ENCODE measurements around the gene RNF182.
"Not testable (repeated sequence)": the region's sequence is repeated elsewhere in the genome, so short reads cannot be mapped to it uniquely, and the experiment has no call there.

The RNF182 gene

GRCh38 chr6:13953061-13953705 lies 28.4 kb downstream of the RNF182 start:
- DNase-seq (ENCODE audit: low read depth in 1 of 2, low spot score in 1 of 2) = no peak

GRCh38 chr6:13965582-13966127 lies 40.9 kb downstream of the RNF182 start:
- no peak for DNase-seq (ENCODE audit: low read depth in 1 of 2, low spot score in 1 of 2)

GRCh38 chr6:13971303-13971702 lies 46.6 kb downstream of the RNF182 start:
- DNase-seq (ENCODE audit: low read depth in 1 of 2, low spot score in 1 of 2) = no peak

GRCh38 chr6:13972602-13973001 lies 47.9 kb downstream of the RNF182 start:
- DNase-seq (ENCODE audit: low read depth in 1 of 2, low spot score in 1 of 2) = not testable (repeated sequence)

GRCh38 chr6:13973422-13973821 lies 48.7 kb downstream of the RNF182 start:
- DNase-seq (ENCODE audit: low read depth in 1 of 2, low spot score in 1 of 2) = not testable (repeated sequence)

DNA sequence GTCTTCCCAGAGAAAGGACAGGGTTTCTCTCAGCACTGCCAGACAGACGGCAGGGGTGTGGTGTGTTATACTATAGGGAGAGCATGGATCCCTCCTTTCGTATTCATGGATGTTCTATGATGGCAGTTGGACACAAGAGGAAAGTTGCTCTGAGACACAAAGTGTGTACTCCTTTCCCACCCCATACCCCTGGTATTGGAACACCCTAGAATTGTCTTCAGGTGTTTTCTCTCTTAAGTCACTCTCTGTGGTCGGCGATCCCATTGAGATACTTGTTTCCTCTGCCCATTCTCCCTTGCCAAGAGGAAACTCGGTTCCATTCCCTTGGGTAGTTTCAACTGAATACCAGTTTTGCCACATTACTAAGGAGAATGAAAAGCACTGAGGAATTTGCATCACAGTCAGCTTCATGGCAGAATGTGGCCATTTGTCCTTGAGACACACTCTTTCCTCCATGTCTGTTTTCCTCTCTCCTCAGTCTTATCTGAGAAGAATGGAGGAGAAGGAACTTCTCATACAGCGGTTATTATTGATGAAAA lies 53.4 kb downstream of the RNF182 start:
- no peak for DNase-seq (ENCODE audit: low read depth in 1 of 2, low spot score in 1 of 2)

- no peak for DNase-seq (ENCODE audit: low read depth in 1 of 2, low spot score in 1 of 2)
These were observed 54.0 kb downstream of the RNF182 start for GRCh38 chr6:13978787-13979186.

GRCh38 chr6:13979284-13980171 lies 54.8 kb downstream of the RNF182 start:
- no peak for DNase-seq (ENCODE audit: low read depth in 1 of 2, low spot score in 1 of 2)

GRCh38 chr6:13980534-13980933 lies 55.8 kb downstream of the RNF182 start:
- DNase-seq (ENCODE audit: low read depth in 1 of 2, low spot score in 1 of 2) = no peak

DNA sequence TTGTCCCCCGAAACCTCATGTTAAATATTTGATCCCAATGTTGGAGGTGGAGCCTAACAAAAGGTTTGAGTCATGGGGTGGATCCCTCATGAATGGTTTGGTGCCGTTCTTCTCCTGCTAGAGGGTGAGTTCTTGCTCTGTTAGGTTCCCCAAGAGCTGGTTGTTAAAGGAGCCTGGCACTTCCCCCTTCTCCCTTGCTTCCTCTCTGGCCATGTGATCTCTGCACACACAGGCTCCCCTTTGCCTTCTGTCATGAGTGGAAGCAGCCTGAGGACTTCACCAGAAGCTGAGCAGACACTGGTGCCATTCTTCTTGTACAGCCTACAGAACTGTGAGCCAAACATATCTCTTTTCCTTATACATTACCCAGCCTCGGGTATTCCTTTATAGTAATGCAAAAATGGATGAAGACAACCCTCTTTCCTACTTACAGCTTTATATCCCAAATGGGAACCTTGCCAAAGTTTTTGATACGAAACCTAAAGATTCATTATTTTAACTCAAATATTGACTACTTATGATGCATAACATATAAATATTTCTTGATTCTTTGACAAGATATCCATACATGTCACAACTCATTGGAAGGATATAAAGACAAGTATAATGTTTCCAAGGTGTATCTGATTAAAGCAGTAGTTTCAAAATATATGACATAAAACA lies 61.0 kb downstream of the RNF182 start:
- DNase-seq (ENCODE audit: low read depth in 1 of 2, low spot score in 1 of 2) = no peak

GRCh38 chr6:13986700-13987399 lies 62.1 kb downstream of the RNF182 start:
- no peak for DNase-seq (ENCODE audit: low read depth in 1 of 2, low spot score in 1 of 2)

DNA sequence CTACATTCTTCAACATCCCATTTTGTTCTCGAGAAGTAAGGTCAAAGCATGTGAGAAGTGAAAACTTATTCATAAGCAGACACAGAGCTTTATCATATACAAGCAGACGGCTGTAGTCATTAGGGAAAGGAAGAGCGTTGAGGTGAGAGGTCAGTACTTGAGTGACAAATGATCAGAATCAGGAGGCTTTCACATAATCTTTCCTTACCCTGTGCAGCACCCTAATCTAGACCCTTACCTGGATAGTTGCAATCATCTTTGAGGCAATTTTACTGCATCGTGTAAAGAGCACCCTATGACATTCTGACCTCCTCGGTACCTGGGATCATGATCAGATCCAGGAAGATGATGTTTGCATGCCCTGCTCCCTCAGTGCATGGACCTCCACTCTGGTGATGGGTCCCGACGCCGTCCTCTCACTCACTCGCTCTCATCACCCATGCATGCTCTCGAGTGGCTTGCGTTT lies 62.7 kb downstream of the RNF182 start:
- no peak for DNase-seq (ENCODE audit: low read depth in 1 of 2, low spot score in 1 of 2)

DNA sequence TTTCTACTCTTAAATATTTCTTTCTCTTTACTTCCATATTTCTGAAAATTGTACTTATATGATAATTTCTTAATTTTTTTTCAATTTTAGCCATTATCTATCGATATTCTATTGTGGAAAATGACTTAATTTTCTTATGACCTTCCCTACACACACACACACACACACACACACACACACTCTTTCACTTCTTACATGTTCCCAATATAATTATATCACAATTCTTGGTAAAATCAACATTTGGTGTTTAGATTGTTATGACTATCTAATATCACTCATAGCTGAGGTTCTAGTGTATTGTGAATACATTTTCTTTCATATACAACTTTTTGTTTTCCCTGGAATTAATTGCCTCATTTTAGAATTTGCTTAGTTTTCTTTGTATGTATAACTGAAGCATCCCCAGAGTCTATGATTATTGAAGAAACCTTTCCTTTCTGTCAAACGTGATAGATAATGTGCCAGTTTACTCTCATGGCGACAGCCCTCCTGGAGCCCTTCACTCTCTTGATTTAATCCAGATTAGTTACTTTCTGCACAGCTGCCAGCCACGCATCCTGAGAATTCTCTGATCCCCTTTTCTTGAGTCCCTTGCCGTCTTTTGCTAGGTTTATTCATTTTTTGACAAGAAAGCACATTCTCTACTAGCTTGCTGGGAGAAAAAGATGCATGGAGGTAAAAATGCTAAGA lies 63.4 kb downstream of the RNF182 start:
- no peak for DNase-seq (ENCODE audit: low read depth in 1 of 2, low spot score in 1 of 2)

GRCh38 chr6:13988908-13989307 lies 64.2 kb downstream of the RNF182 start:
- no peak for DNase-seq (ENCODE audit: low read depth in 1 of 2, low spot score in 1 of 2)

GRCh38 chr6:13989496-13990144 lies 64.9 kb downstream of the RNF182 start:
- DNase-seq (ENCODE audit: low read depth in 1 of 2, low spot score in 1 of 2) = no peak

DNA sequence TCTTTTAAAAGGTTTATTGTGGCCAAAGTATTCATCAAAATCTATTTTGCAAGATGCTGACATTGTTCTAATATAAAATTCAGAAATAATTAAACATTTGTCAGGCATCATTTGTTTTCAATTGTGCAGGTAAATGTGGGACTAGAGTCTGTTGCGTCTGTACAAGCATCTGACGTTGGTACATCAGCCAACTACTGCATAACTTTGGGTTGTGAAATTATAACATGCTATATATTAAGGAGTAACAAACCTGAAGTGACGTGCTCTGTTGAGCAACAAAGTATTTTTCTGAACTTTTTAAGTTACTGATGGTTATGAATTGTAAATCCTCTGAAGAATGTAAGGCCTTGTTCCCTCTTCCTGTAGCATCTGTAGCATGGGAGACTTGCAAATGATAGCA lies 66.0 kb downstream of the RNF182 start:
- no peak for DNase-seq (ENCODE audit: low read depth in 1 of 2, low spot score in 1 of 2)

DNA sequence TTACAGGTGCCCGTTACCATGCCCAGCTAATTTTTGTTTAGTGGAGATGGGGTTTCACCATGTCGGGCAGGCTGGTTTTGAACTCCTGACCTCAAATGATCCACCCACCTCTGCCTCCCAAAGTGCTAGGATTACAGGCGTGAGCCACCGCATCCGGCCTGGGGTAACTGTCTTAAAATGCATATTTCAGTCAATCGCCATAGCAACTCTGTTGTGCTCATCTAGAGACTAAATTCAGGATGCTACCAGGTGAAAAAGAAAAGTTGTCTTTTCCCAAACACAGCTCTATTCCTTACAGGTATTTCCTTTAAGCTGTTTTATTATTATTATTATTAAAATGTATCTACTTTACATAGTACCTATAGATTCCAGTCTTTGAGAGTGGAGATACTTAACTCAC lies 66.6 kb downstream of the RNF182 start:
- DNase-seq (ENCODE audit: low read depth in 1 of 2, low spot score in 1 of 2) = no peak

GRCh38 chr6:13992417-13993055 lies 67.8 kb downstream of the RNF182 start:
- no peak for DNase-seq (ENCODE audit: low read depth in 1 of 2, low spot score in 1 of 2)

GRCh38 chr6:13993416-13993815 lies 68.7 kb downstream of the RNF182 start:
- no peak for DNase-seq (ENCODE audit: low read depth in 1 of 2, low spot score in 1 of 2)

Measured in activated CD4-positive, alpha-beta T cell treated with anti-CD3 and anti-CD28 coated beads, Interleukin-2, amount 50 U/mL, for 24 hours (primary cell).